ENCODE results near the gene ARHGAP42. TPM values are rescaled to one million over a fixed set of nuclear protein-coding genes. Genes with fewer than 3 reads are reported as not detected.

Gene ARHGAP42
- polyA plus RNA-seq, 3 donors, result 0.13 TPM; not detected in 2

- H3K4me1 ChIP-seq (ENCODE audit: control insufficient read depth in 1 of 2, insufficient read depth in 2 of 2, low read length in 2 of 2), result no peaks in the 10 kb centered on the region
- 80% methylated on average over 1 of the region's 3 CpGs for WGBS (ENCODE audit: insufficient coverage)
Observed at GRCh38 chr11:100715165-100715761, 28.2 kb downstream of the ARHGAP42 start.

DNA sequence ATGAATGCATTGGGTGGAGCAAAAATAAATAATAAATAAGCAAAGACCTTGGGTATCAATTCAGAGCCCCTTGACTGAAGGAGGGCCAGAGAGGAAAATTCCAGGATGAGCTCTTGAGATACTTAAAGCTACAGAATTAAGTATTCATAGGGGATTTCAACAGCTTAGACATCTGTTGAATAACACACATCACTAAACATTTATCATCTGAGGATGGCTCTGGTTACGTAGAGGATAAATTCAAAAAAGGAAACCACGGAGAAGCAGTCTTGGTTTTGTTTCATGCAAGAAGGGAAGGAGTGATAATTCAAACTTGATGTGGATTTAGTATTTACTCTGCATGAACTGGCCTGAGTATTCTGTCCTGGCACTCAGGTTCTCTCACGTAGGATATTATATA lies 29.8 kb downstream of the ARHGAP42 start:
- 83% methylated on average over 1 of the region's 3 CpGs for WGBS (ENCODE audit: insufficient coverage)
- TF ChIP-seq, protein P1, sequence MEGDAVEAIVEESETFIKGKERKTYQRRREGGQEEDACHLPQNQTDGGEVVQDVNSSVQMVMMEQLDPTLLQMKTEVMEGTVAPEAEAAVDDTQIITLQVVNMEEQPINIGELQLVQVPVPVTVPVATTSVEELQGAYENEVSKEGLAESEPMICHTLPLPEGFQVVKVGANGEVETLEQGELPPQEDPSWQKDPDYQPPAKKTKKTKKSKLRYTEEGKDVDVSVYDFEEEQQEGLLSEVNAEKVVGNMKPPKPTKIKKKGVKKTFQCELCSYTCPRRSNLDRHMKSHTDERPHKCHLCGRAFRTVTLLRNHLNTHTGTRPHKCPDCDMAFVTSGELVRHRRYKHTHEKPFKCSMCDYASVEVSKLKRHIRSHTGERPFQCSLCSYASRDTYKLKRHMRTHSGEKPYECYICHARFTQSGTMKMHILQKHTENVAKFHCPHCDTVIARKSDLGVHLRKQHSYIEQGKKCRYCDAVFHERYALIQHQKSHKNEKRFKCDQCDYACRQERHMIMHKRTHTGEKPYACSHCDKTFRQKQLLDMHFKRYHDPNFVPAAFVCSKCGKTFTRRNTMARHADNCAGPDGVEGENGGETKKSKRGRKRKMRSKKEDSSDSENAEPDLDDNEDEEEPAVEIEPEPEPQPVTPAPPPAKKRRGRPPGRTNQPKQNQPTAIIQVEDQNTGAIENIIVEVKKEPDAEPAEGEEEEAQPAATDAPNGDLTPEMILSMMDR (IDR thresholded peaks at IDR 0.05), result no peak

More at GRCh38 chr11:100715165-100715761, 28.2 kb downstream of the ARHGAP42 start:
- H3K27ac Mint-ChIP-seq, result no peak overlapping the region
- DNase-seq, result no peak
- no peaks in the 10 kb centered on the region for H3K9me3 ChIP-seq (replicated peaks in 1 of 2; ENCODE audit: control insufficient read depth in 1 of 2, insufficient read depth in 1 of 2, low read length in 2 of 2)
- no peak overlapping the region for H2AFZ ChIP-seq (ENCODE audit: insufficient read depth, low read depth, low read length, poor library complexity, severe bottlenecking)
- H3K27me3 ChIP-seq (ENCODE audit: control insufficient read depth in 2 of 2, insufficient read depth in 2 of 2, low read length in 2 of 2), result no peaks in the 10 kb centered on the region
- no peaks in the 10 kb centered on the region for H3K27me3 Mint-ChIP-seq (ENCODE audit: low read depth in 3 of 3)
- H3K9ac ChIP-seq (ENCODE audit: insufficient read depth, low read length, poor library complexity, severe bottlenecking), result no peak overlapping the region
- H4K20me1 ChIP-seq (ENCODE audit: insufficient read depth, low read length), result no peaks in the 10 kb centered on the region
- intact Hi-C loops (cut with micrococcal nuclease), result no loop called here
- no peaks in the 10 kb centered on the region for H3K36me3 Mint-ChIP-seq
- H3K79me2 ChIP-seq (ENCODE audit: insufficient read depth, low read length), result no peaks in the 10 kb centered on the region
- no peaks in the 10 kb centered on the region for H3K4me1 Mint-ChIP-seq
- H3K4me3 ChIP-seq (replicated peaks in 1 of 3; ENCODE audit: low read depth in 2 of 3, low read length in 3 of 3), result no peak overlapping the region
- no peak overlapping the region for H3K27ac ChIP-seq (ENCODE audit: low read depth in 1 of 2, low read length in 2 of 2)
- TF ChIP-seq, protein P1 (IDR thresholded peaks at IDR 0.05), result no peak
- H3K4me2 ChIP-seq (replicated peaks; ENCODE audit: extremely low read depth, low read length, poor library complexity, severe bottlenecking), result no peak overlapping the region
- H3K36me3 ChIP-seq (replicated peaks in 1 of 2; ENCODE audit: control insufficient read depth in 1 of 2, insufficient read depth in 2 of 2, low read length in 2 of 2), result no peaks in the 10 kb centered on the region
- no peak overlapping the region for H3K4me3 Mint-ChIP-seq
- H3K9me3 Mint-ChIP-seq, result peaks cover 0 to 3% (median 0%) of the 10 kb centered on the region in 7 donors

More for the DNA sequence above, 29.8 kb downstream of the ARHGAP42 start:
- Histone ChIP-seq H3K9me3 (replicated peaks in 1 of 2; ENCODE audit: control insufficient read depth in 1 of 2, insufficient read depth in 1 of 2, low read length in 2 of 2) (no peaks in the 10 kb centered on the region), H3K36me3 (replicated peaks in 1 of 2; ENCODE audit: control insufficient read depth in 1 of 2, insufficient read depth in 2 of 2, low read length in 2 of 2) (no peaks in the 10 kb centered on the region), H3K27ac (ENCODE audit: low read depth in 1 of 2, low read length in 2 of 2) (no peak overlapping the region), H3K79me2 (ENCODE audit: insufficient read depth, low read length) (no peaks in the 10 kb centered on the region), H3K4me2 (replicated peaks; ENCODE audit: extremely low read depth, low read length, poor library complexity, severe bottlenecking) (no peak overlapping the region), H4K20me1 (ENCODE audit: insufficient read depth, low read length) (no peaks in the 10 kb centered on the region), H3K9ac (ENCODE audit: insufficient read depth, low read length, poor library complexity, severe bottlenecking) (no peak overlapping the region), H3K4me1 (ENCODE audit: control insufficient read depth in 1 of 2, insufficient read depth in 2 of 2, low read length in 2 of 2) (no peaks in the 10 kb centered on the region), H3K4me3 (replicated peaks in 1 of 3; ENCODE audit: low read depth in 2 of 3, low read length in 3 of 3) (no peak overlapping the region), H3K27me3 (ENCODE audit: control insufficient read depth in 2 of 2, insufficient read depth in 2 of 2, low read length in 2 of 2) (no peaks in the 10 kb centered on the region), H2AFZ (ENCODE audit: insufficient read depth, low read depth, low read length, poor library complexity, severe bottlenecking) (no peak overlapping the region)
- DNase-seq, result no peak
- Mint-ChIP-seq H3K27ac (no peak overlapping the region), H3K36me3 (no peaks in the 10 kb centered on the region), H3K27me3 (ENCODE audit: low read depth in 3 of 3) (no peaks in the 10 kb centered on the region), H3K4me3 (no peak overlapping the region), H3K4me1 (no peaks in the 10 kb centered on the region), H3K9me3 (peaks cover 0 to 3% (median 0%) of the 10 kb centered on the region in 7 donors)
- intact Hi-C loops (cut with micrococcal nuclease), result no loop called here

Data from CD14-positive monocyte (primary cell).